Vagina (tissue), 2 donors: ENCODE results near the gene DUSP23. TPM values are rescaled to one million over a fixed set of nuclear protein-coding genes. Genes with fewer than 3 reads are reported as not detected.

ENCODE experiments used
- DNase-seq, 2 donors: peaks; one replicate each; pipeline ENCODE4 v3.0.0-alpha.2; 2017; ENCODE audit errors: extremely low spot score in 2 of 2
- H3K27ac ChIP-seq: fragments of 200-600 bp; sonication (generic); one replicate; pipeline ENCODE4 v1.5.1; 2019
- H3K27me3 ChIP-seq: fragments of 200-600 bp; sonication (generic); one replicate; pipeline ENCODE4 v1.5.1; 2019
- H3K36me3 ChIP-seq, 2 donors: fragments of 200-600 bp; sonication (generic); one replicate each; pipeline ENCODE4 v1.5.1; 2017 to 2019
- H3K4me1 ChIP-seq: fragments of 200-600 bp; sonication (generic); one replicate; pipeline ENCODE4 v1.5.1; 2019
- H3K4me3 ChIP-seq, 2 donors: fragments of 200-600 bp; sonication (generic); 1 replicate in 1 of 2; 2 replicates in 1 of 2; pipeline ENCODE4 v1.5.1; 2016 to 2019
- H3K9me3 ChIP-seq: fragments of 200-600 bp; sonication (generic); one replicate; pipeline ENCODE4 v1.5.1; 2019
- CTCF ChIP-seq, 3 experiments: fragments of 450-650 bp in 2 of 3; fragments of 200-600 bp in 1 of 3; sonication (generic) in 1 of 3; IDR thresholded peaks; one replicate each; pipeline ENCODE4 v1.5.1; 2017 to 2019; ENCODE audit warnings: antibody characterized with exemption in 3 of 3, mild to moderate bottlenecking in 2 of 3, moderate library complexity in 2 of 3
- POLR2A ChIP-seq, 2 donors: fragments of 450-650 bp; IDR thresholded peaks; one replicate each; pipeline ENCODE4 v1.6.1; 2017; ENCODE audit warnings: antibody characterized with exemption in 2 of 2, mild to moderate bottlenecking in 2 of 2, moderate library complexity in 2 of 2
- POLR2AphosphoS5 ChIP-seq, 2 donors: sonication (generic); formaldehyde crosslinking; IDR thresholded peaks; one replicate each; pipeline ENCODE4 v1.9.0; 2017; ENCODE audit warnings: antibody characterized with exemption in 2 of 2, mild to moderate bottlenecking in 2 of 2, low read depth in 1 of 2; ENCODE audit not compliant: insufficient read depth in 1 of 2
- intact Hi-C: fragments of 100-400 bp; cut with DNase I; formaldehyde crosslinking; loops from one replicate; pipeline ENCODE4 v1.15.1; 2023
- total RNA-seq: library from RNA; depleted of rRNA; stranded (reverse); fragments of >200 nt; gene quantifications from one replicate; pipeline ENCODE4 v1.2.3, GENCODE V29; 2016

The DUSP23 gene
- total RNA-seq, 1 donor from 2014 or later = 106 TPM

GRCh38 chr1:159800177-159800930, 19.6 kb downstream of the DUSP23 start:
- Histone ChIP-seq H3K4me1 (no peaks in the 10 kb centered on the region), H3K9me3 (no peaks in the 10 kb centered on the region), H3K36me3 (no peaks in the 10 kb centered on the region), H3K27me3 (no peaks in the 10 kb centered on the region), H3K4me3 (no peak overlapping the region), H3K27ac (no peak overlapping the region)
- intact Hi-C loops = no loop called here
- no peak for DNase-seq
- TF ChIP-seq POLR2A (IDR thresholded peaks at IDR 0.05) = no peak

GRCh38 chr1:159802111-159802510, 21.3 kb downstream of the DUSP23 start, which contains the start of gene FCRL6:
Gene FCRL6, plus strand, starts transcription at chr1:159802360. Its CDS starts 65 bp downstream, at chr1:159802425.
- H3K4me3 ChIP-seq = no peak within 1 kb of the TSS
- intact Hi-C loops = no loop called here
- H3K36me3 ChIP-seq = no peaks in the 10 kb centered on the region
- no peak within 1 kb of the TSS for H3K27ac ChIP-seq
- no peaks in the 10 kb centered on the region for H3K9me3 ChIP-seq
- H3K4me1 ChIP-seq = no peaks in the 10 kb centered on the region
- DNase-seq = no peak
- H3K27me3 ChIP-seq = no peaks in the 10 kb centered on the region
- TF ChIP-seq CTCF (IDR thresholded peaks at IDR 0.05) = no peak
- no peak for TF ChIP-seq POLR2AphosphoS5 (IDR thresholded peaks at IDR 0.05; ENCODE audit: insufficient read depth in 1 of 2, low read depth in 1 of 2)
- no peak for TF ChIP-seq POLR2A (IDR thresholded peaks at IDR 0.05)

GRCh38 chr1:159803956-159804689, 23.4 kb downstream of the DUSP23 start:
- Histone ChIP-seq H3K36me3 (no peaks in the 10 kb centered on the region), H3K9me3 (no peaks in the 10 kb centered on the region), H3K4me3 (no peak overlapping the region), H3K4me1 (no peaks in the 10 kb centered on the region), H3K27me3 (no peaks in the 10 kb centered on the region), H3K27ac (no peak overlapping the region)
- TF ChIP-seq POLR2A (IDR thresholded peaks at IDR 0.05) (no peak), POLR2AphosphoS5 (IDR thresholded peaks at IDR 0.05; ENCODE audit: insufficient read depth in 1 of 2, low read depth in 1 of 2) (no peak), CTCF (IDR thresholded peaks at IDR 0.05) (no peak)
- DNase-seq = no peak
- intact Hi-C loops = no loop called here

- Histone ChIP-seq H3K4me1 (no peaks in the 10 kb centered on the region), H3K9me3 (no peaks in the 10 kb centered on the region), H3K36me3 (no peaks in the 10 kb centered on the region), H3K4me3 (no peak overlapping the region), H3K27me3 (no peaks in the 10 kb centered on the region), H3K27ac (no peak overlapping the region)
- intact Hi-C loops = no loop called here
- no peak for DNase-seq
- TF ChIP-seq POLR2A (IDR thresholded peaks at IDR 0.05) (no peak), POLR2AphosphoS5 (IDR thresholded peaks at IDR 0.05; ENCODE audit: insufficient read depth in 1 of 2, low read depth in 1 of 2) (no peak), CTCF (IDR thresholded peaks at IDR 0.05) (no peak)
These were observed 24.2 kb downstream of the DUSP23 start for GRCh38 chr1:159804924-159805323.

- TF ChIP-seq POLR2A (IDR thresholded peaks at IDR 0.05) (no peak), CTCF (IDR thresholded peaks at IDR 0.05) (no peak), POLR2AphosphoS5 (IDR thresholded peaks at IDR 0.05; ENCODE audit: insufficient read depth in 1 of 2, low read depth in 1 of 2) (no peak)
- Histone ChIP-seq H3K9me3 (no peaks in the 10 kb centered on the region), H3K36me3 (no peaks in the 10 kb centered on the region), H3K4me1 (no peaks in the 10 kb centered on the region), H3K27me3 (no peaks in the 10 kb centered on the region), H3K4me3 (no peak overlapping the region), H3K27ac (no peak overlapping the region)
- intact Hi-C loops = no loop called here
- DNase-seq = no peak
These were observed 35.2 kb downstream of the DUSP23 start for GRCh38 chr1:159815926-159816325.
